HG03196 (cell line): ENCODE data around the gene C5orf58.
A peak's percentile ranks its signal among the peaks of the same experiment; 100 is the strongest.

Experiments used
- ATAC-seq: cut with Tn5 transposase; IDR thresholded peaks from one replicate; pipeline ENCODE4 v1.9.1; 2021; ENCODE audit not compliant: unreplicated experiment

Gene C5orf58, protein sequence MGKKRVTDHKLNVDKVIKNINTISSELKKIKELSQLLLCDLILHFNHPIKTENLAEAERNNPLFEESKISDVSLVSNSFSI

DNA sequence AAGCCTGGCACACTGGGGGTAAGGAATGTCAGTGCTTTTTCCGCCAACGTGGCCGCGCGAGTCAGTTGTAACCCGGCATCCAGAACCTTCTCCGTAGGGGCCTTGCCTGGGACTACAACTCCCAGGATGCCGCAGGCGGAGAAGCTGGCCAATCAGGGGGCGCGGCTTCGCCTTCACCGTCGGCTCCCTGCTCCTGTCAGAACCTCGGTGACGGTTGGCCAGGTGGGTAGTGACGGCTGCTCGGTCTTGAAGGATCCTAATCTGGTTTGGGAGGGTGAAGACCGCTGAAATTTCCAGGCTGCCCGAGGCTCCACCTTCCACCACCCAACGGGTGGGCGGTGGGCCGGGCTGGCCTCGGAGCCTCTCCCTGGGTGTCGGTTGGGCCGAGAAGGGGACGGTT, at the start of gene C5orf58:
Gene C5orf58, plus strand, starts transcription at position 200 of the 400 bp plus-strand sequence. CDS start 1,992 bp downstream, outside the sequence.
- ATAC-seq: no peak

DNA sequence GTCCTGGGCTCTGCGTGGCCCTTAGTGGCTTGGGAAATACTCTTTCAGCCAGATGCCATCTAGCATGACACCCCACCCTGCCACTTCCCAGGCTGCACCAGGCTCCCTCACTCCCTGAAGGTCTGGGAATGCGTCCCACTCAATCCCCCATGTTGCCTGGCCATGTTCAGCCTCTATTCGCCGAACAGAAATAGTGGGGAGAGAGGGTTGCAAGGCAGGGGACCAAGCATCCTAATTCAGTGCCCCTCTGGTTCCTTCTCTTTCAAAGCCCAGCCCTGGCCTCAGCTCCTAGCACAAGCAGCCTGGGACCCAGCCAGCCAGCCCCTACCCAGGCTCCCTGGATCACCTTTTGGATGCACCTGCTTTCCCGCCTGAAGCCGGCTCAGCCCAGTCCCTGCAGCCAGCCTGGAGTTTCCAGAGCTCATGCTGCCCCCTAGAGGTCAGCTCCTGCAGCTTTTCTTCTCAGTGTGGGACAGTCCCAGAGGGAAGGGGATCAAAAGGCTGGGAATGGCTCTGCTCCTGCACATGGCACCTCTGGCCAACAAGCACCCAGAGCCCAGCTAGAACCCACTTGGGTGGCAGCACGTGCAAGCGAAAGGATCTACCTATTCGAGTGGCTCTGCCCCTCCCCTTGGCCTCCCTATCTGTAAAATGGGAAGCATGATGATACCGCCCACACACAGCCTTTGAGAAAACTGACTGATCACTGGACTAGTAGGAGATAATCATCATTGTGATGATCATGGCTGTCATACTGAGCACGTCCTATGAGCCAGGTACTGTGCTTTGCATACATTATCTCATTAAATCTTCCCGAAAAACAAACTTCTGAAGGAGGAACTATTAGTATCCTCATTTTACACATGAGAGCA, 48.7 kb upstream of the C5orf58 start:
- peak; percentile 74 for ATAC-seq

DNA sequence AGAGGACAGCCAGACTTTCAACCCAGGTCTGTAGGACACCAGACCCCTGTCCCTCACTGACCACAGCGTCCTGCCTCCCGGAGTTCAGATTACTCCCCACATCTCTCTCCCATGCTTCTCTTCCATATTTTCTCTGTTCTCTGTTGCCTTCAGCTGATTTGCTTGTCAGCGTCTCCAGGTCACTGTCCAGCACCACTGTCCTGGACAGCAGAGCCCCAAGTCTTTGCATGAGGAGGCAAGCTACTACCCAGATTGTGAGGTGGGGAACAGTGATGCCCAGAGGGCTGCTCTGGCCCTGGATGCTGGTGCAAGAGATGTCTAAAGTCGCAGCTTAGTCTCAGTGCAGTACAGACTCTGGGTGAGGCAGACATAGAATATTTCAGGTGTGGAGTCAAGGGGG, 48.0 kb upstream of the C5orf58 start:
- ATAC-seq: no peak

DNA sequence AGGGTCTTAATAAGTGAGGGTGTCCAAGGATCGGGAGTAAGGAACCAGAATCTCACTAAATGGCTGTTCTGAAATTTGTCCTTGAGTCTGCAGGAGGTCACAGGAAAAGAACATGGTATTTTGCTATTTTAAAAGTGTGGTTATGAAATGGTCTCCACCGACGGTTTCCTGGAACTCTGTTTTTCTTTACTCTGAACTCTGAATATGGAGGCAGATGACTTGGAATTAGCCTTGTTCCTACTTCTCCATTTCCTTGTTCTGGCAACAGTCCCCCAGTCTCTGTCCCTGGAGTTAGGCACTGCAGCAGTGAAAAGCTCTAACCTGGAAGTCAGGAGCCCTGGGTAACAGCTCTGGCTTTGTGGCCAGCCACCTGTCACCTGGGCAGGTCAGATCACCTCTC, 46.6 kb upstream of the C5orf58 start:
- no peak for ATAC-seq

DNA sequence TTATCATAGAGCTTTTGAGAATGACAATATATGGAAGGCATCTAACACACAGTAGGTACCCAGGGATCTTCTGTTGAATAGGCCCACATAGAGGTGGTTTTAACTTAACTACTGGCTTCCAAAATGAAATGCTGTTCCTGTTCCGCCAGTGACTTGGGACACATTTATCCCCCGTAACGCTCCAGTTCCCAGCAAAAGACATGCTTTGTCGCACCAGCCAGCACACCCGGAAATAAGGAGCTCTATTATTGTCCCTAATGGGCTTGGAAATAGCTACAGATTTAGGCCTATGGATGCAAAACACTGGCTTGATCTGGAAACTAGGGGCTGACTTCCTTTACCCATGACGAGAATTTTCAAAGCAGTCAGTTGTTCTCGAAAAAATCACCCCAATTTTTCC, 45.9 kb upstream of the C5orf58 start:
- no peak for ATAC-seq

DNA sequence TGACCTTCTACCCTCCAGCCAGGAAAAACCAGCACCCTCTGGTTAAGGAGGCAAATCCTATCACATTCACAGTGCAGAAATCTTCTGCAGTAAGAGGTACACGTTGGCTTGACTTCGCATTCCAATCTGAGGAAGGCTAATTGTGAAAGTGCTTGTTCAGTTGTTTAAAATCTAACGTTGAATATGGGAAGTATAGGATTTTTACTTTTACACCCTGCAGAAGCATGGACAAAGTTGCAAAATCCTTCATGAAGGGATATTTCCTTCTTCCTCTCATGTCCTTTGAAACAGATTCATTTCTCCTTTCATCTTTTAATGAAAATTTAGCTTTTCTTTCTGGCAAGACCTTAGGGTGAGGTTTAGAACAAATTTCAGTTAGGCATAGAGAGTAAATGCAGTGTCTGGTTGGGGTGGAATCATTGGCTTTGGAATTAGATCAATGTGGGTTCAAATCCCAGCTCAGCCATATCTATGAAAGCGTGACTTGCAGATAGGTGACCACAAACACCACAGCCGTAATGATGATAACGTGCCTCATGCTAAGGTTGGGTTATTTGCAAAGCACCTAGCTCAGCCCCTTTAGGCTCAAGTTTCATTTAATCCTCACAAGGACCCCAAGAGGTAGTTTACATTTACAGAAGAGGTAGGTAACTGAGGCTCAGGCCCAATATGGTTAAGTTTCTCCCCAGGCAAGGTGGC, 42.2 kb upstream of the C5orf58 start:
- no peak for ATAC-seq

DNA sequence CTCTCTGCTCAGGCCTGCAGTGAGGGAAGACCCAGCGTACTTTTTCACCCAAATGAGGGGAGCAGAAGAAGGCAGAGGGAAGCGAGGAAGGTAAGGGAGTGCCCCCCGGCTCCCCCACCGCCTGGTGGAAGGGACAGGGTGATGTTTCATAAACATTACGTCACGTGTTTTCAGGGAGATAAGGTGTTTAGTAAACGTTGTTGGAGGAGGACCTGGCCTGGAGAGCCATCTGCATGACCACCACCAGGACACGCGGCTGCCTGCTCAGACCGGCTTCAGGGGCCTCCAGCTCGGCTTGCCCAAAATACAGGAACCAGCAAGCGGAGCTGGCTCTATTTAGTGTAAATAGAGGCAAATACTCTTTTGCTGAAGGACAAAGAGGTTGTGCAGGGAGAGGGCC, 40.0 kb upstream of the C5orf58 start:
- no peak for ATAC-seq

DNA sequence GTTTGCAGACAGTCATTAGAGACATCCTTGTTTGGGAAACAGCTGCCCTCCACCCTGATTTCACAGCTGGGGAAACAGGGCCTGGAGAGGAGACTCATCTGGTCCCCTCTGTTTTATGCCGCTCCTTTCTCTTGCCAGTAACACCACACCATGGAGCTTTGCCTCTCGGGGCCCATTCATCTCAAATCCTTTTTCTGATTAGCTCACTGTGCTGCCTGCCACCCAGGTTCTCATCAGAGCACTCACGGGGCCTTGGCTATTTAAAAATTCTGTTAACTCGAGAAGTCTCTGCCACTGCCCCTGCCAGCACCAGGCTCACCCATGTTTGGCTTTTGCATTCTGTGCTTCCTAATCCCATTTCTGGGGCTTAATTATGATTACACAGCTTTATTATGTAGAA, 36.8 kb upstream of the C5orf58 start:
- no peak for ATAC-seq

DNA sequence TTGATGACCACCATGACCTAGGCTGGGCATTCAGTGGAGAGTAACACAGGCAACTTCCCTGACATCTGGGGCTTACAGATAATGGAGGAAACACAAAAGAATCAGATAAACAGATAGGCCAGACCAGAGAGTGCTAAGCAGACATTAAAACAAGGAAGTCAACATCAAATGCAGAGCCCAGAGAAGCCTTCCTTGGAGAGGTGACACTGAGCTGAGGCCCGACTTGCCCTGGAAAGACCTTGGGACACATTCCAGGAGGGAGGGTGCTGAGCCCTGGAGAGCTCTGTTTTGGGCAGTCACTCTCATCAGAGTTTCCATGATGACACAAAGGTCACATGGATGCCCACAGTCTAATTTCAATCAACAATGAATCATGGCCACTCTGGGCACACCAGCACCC, 31.9 kb upstream of the C5orf58 start:
- no peak for ATAC-seq

DNA sequence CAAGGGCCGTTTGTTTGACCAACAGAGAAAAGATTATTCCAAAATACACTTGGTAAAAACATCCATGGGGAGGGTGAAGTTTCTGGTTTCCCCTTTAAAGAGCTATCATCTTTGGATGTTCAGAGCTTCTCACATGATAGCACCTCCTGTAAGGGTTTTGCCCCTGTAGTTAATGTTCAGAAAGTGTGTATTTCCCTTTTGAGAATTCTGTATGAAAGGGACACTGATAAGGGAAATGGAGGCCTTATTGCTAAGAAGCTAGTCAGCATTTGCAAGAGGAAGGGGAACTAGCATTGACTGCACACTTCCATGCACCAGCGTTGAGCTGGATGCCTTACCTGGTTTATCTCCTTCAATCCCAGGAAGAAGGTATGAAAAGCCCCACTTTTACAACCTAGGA, 31.5 kb upstream of the C5orf58 start:
- ATAC-seq: no peak

DNA sequence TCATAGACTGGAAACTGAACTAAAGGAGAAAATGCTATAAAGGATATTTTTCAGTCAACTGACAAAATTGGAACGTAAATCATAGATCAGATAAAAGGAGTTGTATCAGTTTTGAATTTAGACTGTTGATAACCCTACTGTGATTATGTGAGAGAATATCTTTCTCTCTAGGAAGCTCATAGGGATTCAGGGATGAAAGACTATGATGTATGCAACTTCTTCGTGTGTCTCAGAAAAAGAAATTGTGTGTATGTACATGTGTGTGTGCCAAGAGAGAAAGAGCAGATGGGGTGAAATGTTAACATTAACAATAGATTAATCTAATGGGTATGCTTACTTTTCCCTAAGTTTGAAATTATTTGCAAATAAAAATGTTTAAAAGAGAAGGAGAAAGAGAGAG, 30.7 kb upstream of the C5orf58 start:
- ATAC-seq: no peak

DNA sequence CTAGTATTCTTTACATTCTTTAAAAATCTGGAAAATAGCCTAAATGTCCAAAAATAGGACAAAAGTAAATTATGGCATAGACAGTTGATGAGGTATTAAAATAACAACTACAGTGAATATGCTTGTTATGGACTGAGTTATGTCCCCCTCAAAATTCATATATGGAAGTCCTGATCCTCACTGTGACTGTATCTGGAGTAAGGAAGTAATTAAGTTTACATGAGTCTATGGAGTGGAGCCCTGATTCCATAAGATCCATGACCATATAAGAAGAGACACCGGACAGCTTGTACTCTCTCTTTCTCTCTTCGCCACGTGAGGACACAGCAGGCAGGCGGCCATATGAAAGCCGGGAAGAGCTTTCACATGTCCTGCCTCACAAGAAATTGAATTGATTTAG, 28.6 kb upstream of the C5orf58 start:
- no peak for ATAC-seq

DNA sequence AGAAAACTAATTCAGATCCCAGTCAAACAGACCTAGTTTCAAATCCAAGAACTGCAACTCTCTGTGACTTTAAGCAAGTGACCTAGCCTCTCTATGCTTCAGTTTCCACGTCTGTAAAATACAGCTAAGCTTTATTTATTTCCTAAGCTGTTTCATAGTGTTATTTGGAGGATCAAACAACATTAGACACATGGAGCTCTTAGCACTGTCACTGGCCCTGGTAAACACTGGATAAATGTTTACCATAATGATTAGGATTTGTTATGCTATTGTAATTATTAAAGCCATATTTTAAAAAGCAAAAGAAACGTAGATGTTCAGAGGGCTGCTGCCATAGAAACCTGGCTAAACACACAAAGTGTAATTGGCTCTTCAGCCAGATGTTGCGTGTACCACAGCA, 26.6 kb upstream of the C5orf58 start:
- ATAC-seq: no peak

DNA sequence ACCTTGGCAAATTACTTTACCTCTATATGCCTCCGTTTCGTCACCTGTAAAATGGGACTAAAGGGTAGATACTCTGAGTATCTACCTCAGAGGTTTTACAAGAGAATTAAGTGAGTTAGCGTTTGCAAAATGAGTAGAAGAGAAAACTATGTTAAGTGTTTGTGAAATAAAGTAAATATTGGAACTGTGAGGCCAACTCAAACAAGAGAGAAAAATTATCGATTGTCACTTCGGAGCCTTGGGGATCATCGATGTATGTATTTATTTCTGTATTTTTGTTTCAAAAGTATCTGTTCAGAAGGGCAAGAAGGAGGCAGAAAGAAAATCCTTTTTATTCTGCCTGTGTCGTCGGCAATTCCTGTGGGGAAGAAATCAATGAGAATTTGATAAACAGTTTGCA, 25.8 kb upstream of the C5orf58 start:
- ATAC-seq: no peak

DNA sequence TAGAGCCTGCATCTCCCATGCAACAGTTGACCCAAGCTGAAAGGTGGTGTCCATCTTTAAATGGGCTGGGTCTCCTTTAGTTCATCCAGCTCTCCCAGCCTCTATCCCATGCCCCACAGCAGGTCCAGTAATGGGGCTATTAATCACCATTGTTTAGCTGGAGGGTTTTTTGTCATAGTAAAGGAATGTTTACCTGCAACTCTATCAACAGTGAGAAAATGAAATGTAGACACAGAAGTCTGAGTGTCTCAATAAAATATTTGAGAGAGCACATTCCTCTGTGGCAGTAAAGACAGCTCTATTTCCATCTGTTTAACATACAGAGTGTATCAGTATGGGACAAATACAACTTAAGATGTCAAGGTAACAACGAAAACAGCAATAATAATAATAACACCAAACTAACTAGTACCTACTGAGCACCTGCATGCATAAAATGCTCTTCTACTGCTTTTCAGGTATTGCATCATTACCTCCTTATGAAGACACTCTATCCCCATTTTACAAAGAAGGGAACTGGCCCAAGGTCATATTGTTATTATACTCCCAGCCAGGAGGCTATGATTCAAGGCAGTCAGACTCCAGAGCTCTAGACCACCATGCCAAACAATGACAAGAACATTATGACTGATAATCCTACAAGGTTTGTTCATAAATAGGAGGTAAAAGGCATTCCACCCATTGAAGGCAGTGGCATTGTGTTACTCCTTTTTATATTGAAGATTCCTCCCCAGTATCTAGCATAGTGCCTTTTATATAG, 21.0 kb upstream of the C5orf58 start:
- ATAC-seq: no peak

DNA sequence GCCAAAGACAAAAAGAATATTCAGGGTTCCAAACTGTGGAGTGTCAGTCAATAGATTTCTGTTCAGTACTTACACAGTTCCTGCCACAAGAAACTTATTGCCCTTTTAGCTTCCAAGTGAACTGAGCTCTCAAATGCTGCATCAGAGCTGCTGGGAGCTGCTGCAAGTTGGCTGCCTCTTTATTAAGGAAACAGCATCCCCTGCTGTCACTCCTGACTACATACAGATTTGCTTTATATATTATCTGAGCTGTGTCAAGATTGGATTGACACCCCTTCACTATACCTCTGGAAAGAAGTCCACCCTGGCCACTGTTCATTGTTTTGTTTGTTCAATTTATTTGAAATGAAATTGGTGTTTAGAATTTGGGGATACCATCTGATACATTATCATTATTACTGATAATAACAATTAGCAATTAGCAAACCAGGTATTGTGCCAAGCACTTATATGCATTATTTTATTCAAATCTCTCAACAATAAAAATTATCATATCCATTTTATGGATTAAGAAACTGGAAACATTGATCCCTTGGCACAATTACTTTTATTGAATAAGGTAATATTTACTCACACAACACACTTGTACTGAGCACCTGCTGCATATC, 16.4 kb upstream of the C5orf58 start:
- ATAC-seq: no peak

DNA sequence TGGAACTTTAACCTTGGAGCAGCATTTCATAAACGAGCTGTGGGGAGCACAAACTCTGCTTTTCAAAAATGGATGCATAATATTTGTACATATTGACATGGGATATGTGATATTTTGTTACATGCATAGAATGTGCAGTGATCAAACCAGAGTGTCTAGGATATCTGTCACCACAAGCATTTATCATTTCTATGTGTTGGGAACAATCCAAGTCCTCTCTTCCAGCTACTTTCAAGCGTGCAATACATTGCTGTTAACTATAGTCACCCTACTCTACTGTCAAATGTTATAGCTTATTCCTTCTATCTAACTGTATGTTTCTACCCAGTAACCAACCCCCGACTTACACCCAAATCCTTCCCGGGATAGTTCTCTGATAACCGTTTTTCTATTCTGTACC, 15.0 kb upstream of the C5orf58 start:
- ATAC-seq: no peak

DNA sequence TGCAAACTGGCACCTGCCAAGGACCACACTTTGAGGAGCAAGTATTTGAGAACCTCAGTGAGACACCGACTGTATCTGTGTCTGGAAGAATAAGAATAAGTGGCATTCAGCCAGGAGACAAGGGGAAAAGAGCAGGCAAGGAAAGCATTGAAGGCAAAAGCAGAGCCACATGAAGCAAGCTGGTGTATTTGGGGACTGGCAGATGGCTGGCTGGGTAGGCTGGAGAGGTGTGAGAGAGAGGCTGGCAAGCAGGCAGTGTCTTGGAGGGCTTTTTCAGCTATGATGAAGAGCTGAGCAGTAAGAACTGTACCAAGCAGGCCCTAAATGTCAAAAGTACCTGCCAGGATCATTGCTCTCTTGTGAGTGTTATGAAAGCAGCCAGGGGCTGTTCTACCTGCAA, 14.1 kb upstream of the C5orf58 start:
- no peak for ATAC-seq

DNA sequence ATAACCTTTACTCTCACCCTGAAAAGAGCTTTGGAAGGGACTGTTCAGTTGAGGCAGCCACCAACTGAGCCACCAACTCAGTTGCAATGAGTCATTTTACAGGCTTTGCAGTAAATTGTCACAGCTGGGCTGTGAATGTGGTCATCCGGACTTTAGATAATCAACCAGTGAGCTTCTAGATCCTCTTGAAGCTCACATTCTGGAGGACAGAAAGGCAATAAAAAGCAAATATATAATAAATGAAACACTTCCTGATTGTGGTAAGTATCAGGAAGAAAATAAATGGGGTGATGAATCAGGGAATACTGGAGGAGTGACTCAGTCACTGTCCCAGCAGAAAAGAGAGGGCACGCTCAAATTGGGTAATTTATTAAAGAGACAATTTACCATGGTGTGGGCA, 13.2 kb upstream of the C5orf58 start:
- no peak for ATAC-seq

DNA sequence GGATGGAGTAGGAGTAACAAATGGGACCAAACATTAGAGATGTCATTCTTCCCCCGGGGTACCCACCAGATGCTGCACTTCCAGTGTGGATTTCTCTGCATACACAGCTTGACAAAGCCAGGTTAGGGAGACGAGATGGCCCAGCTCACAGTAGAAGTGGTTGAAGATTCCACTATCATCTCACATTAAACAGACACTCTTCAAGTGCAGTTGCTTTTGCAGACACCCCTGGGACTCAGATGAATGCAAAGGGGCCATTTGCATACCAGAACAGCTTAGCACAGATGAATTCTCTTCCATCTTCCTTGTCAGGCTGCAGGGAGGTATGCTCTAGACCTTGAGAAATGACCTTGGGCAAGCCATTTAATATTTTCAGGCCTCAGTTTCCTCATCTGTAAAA, 12.6 kb upstream of the C5orf58 start:
- ATAC-seq: no peak

DNA sequence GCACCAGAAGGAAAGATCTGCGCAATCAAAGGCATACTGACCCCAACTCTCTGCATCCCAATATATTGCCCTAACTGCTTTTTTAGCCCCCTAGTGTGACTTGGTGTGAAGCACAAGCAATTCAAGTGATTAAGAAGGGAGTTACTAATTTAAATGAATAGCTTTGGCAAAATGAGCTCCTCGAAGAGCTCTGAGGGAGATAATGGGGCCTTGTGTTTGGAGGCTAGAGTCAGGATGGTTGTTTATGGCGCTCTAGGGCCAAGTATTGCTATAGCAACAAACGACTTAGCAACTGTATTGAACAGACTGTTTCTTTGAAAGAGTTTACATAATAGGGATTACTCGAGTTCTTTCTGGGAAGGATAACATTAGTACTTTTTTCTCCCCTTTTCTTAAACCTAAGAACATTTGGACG, 11.5 kb upstream of the C5orf58 start:
- no peak for ATAC-seq
